Renal cortex interstitium (tissue), 11 donors: ENCODE data around the gene NBPF14. TPM values are rescaled to one million over a fixed set of nuclear protein-coding genes. Genes with fewer than 3 reads are reported as not detected.
"Not testable (repeated sequence)": the region's sequence is repeated elsewhere in the genome, so short reads cannot be mapped to it uniquely, and the experiment has no call there.

Experiments
- DNase-seq, 11 donors: peaks; one replicate each; pipeline ENCODE4 v3.0.0-alpha.2; 2013; ENCODE audit warnings: low read depth in 9 of 11, low spot score in 4 of 11; ENCODE audit errors: extremely low read depth in 1 of 11
- polyA plus RNA-seq, 3 donors: library from polyadenylated mRNA; unstranded; fragments of 120-200 nt; gene quantifications; one replicate each; pipeline ENCODE4 v1.2.1, GENCODE V29; 2013; ENCODE audit not compliant: insufficient read length in 3 of 3

The NBPF14 gene
- polyA plus RNA-seq, 3 donors, result 36.2 to 41.7 (median 36.4) TPM

- not testable (repeated sequence) for DNase-seq
Observed at GRCh38 chr1:148493933-148494332, 101.9 kb downstream of the NBPF14 start.

GRCh38 chr1:148483029-148483428 lies 112.8 kb downstream of the NBPF14 start, which contains the start of gene PPIAL4G:
PPIAL4G (minus strand) TSS chr1:148483302; CDS start chr1:148483252, 50 bp downstream.
- DNase-seq, result not testable (repeated sequence)

Other genes starting within 250 kb of the NBPF14 start
- under 1 TPM; 0.06 to 0.11 (median 0.09) TPM for gene PPIAL4G, start 112.7 kb downstream of the NBPF14 start, polyA plus RNA-seq
- gene NUDT4B, start 152.8 kb upstream of the NBPF14 start, polyA plus RNA-seq, result 1 to 10 TPM in 2 of 3 donors, under 1 TPM in 1; 0.82 to 4.2 (median 2.8) TPM
- 100 to 1,000 TPM; 112 to 144 (median 123) TPM for gene PDE4DIP, start 248.4 kb upstream of the NBPF14 start, polyA plus RNA-seq